ENCODE results near the gene OR4C3. TPM values are rescaled to one million over a fixed set of nuclear protein-coding genes. Genes with fewer than 3 reads are reported as not detected.
"Not testable (repeated sequence)": the region's sequence is repeated elsewhere in the genome, so short reads cannot be mapped to it uniquely, and the experiment has no call there.

The OR4C3 gene
- total RNA-seq, 1 donor from 2014 or later = not detected

- H3K27ac Mint-ChIP-seq (ENCODE audit: unreplicated experiment) = no peak overlapping the region
- no peaks in the 10 kb centered on the region for H3K36me3 Mint-ChIP-seq (ENCODE audit: unreplicated experiment)
- no peak for DNase-seq (ENCODE audit: extremely low spot score, unreplicated experiment)
- TF ChIP-seq CTCF (IDR thresholded peaks at IDR 0.05) = no peak
- H3K9me3 Mint-ChIP-seq (ENCODE audit: unreplicated experiment) = peaks cover 37% of the 10 kb centered on the region
- no peaks in the 10 kb centered on the region for H3K27me3 Mint-ChIP-seq (ENCODE audit: unreplicated experiment)
- H3K4me1 Mint-ChIP-seq (ENCODE audit: unreplicated experiment) = no peaks in the 10 kb centered on the region
- H3K4me3 Mint-ChIP-seq (ENCODE audit: unreplicated experiment) = no peak overlapping the region
Observed at GRCh38 chr11:48354013-48354412, 29.3 kb downstream of the OR4C3 start.

- no peaks in the 10 kb centered on the region for H3K4me1 Mint-ChIP-seq (ENCODE audit: unreplicated experiment)
- DNase-seq (ENCODE audit: extremely low spot score, unreplicated experiment) = no peak
- no peak overlapping the region for H3K4me3 Mint-ChIP-seq (ENCODE audit: unreplicated experiment)
- TF ChIP-seq CTCF (IDR thresholded peaks at IDR 0.05) = no peak
- no peaks in the 10 kb centered on the region for H3K36me3 Mint-ChIP-seq (ENCODE audit: unreplicated experiment)
- no peak overlapping the region for H3K27ac Mint-ChIP-seq (ENCODE audit: unreplicated experiment)
- peaks cover 41% of the 10 kb centered on the region for H3K9me3 Mint-ChIP-seq (ENCODE audit: unreplicated experiment)
- H3K27me3 Mint-ChIP-seq (ENCODE audit: unreplicated experiment) = no peaks in the 10 kb centered on the region
Observed at GRCh38 chr11:48354677-48355076, 30.0 kb downstream of the OR4C3 start.

GRCh38 chr11:48361289-48361688 lies 36.6 kb downstream of the OR4C3 start:
- not testable (repeated sequence) for H3K27ac Mint-ChIP-seq (ENCODE audit: unreplicated experiment); DNase-seq (ENCODE audit: extremely low spot score, unreplicated experiment); H3K27me3 Mint-ChIP-seq (ENCODE audit: unreplicated experiment); H3K4me3 Mint-ChIP-seq (ENCODE audit: unreplicated experiment); H3K36me3 Mint-ChIP-seq (ENCODE audit: unreplicated experiment); H3K4me1 Mint-ChIP-seq (ENCODE audit: unreplicated experiment)
- peaks cover 31% of the 10 kb centered on the region for H3K9me3 Mint-ChIP-seq (ENCODE audit: unreplicated experiment)

GRCh38 chr11:48366365-48366764 lies 41.6 kb downstream of the OR4C3 start, which contains the start of gene OR4C5:
OR4C5 (minus strand) TSS chr11:48366465; CDS start chr11:48366465, 0 bp downstream.
- TF ChIP-seq CTCF (IDR thresholded peaks at IDR 0.05) = no peak
- Mint-ChIP-seq H3K36me3 (ENCODE audit: unreplicated experiment) (no peaks in the 10 kb centered on the region), H3K4me3 (ENCODE audit: unreplicated experiment) (no peak within 1 kb of the TSS), H3K9me3 (ENCODE audit: unreplicated experiment) (peaks cover 3% of the 10 kb centered on the region), H3K4me1 (ENCODE audit: unreplicated experiment) (no peaks in the 10 kb centered on the region), H3K27me3 (ENCODE audit: unreplicated experiment) (no peaks in the 10 kb centered on the region), H3K27ac (ENCODE audit: unreplicated experiment) (no peak within 1 kb of the TSS)
- no peak for DNase-seq (ENCODE audit: extremely low spot score, unreplicated experiment)

Other genes starting within 250 kb of the OR4C3 start
- not detected in 2 replicates for gene OR4B1, start 108.1 kb upstream of the OR4C3 start, total RNA-seq
- gene OR4X2, start 79.8 kb upstream of the OR4C3 start, total RNA-seq = not detected in 2 replicates
- gene OR4X1, start 61.1 kb upstream of the OR4C3 start, total RNA-seq = not detected in 2 replicates
- not detected in 2 replicates for gene OR4S1, start 18.7 kb upstream of the OR4C3 start, total RNA-seq
- not detected in 2 replicates for gene OR4C5, start 41.5 kb downstream of the OR4C3 start, total RNA-seq
- not detected in 2 replicates for gene OR4A47, start 163.9 kb downstream of the OR4C3 start, total RNA-seq

Data from osteocyte (in vitro differentiated cells).